Ovary (tissue), 3 donors: ENCODE measurements around the gene OSER1.

ENCODE experiments used
- CTCF ChIP-seq, 3 donors: fragments of 450-650 bp in 2 of 3; fragments of 200-600 bp in 1 of 3; IDR thresholded peaks; one replicate each; pipeline versions ENCODE4 v1.5.1 to v1.8.0; 2016 to 2022; ENCODE audit warnings: antibody characterized with exemption in 3 of 3, mild to moderate bottlenecking in 1 of 3
- EP300 ChIP-seq: sonication (generic); formaldehyde crosslinking; IDR thresholded peaks from one replicate; pipeline ENCODE4 v1.6.1; 2017; ENCODE audit warnings: antibody characterized with exemption
- POLR2A ChIP-seq: fragments of 450-650 bp; IDR thresholded peaks from one replicate; pipeline ENCODE4 v1.6.1; 2017; ENCODE audit warnings: antibody characterized with exemption, mild to moderate bottlenecking, moderate library complexity
- donor health status: DM: no; HTN: no; CAD: no.

GRCh38 chr20:44219791-44220190 is 9.2 kb upstream of the OSER1 start:
- TF ChIP-seq CTCF (IDR thresholded peaks at IDR 0.05) (no peak), POLR2A (no peak), EP300 (no peak)
